ENCODE measurements around the gene STIM2. TPM values are rescaled to one million over a fixed set of nuclear protein-coding genes. Genes with fewer than 3 reads are reported as not detected.

STIM2 gene
- total RNA-seq, 2 donors from 2014 or later = 34.4 to 44.2 TPM

DNA sequence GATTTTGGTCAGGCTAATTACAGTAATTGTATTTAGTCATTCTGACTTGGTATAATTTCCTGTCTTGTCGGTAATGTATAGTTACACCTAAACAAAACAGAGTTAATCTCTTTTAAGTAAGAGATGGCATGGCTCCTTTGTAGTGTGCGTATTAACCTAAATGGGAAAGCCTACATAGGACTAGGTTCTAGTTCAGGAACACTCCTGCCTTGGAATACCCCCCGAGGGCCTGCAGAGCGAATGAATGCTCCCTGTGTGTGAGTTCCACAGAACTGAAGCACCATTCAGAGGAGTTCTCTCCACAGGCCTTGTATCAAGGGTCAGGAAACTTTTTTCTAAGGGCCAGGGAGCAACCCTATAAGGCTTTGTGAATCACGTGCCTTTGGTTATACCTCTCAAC is 44.9 kb upstream of the STIM2 start:
- intact Hi-C loops (cut with DNase I) = no loop called here
- DNase-seq (ENCODE audit: low spot score) = no peak
- 91% methylated on average over 5 of the region's 5 CpGs for WGBS
- Histone ChIP-seq H3K36me3 (no peaks in the 10 kb centered on the region), H3K9me3 (no peaks in the 10 kb centered on the region), H3K27me3 (replicated peaks; ENCODE audit: insufficient read depth) (no peaks in the 10 kb centered on the region), H3K4me3 (no peak overlapping the region), H3K27ac (no peak overlapping the region), H3K4me1 (replicated peaks) (no peaks in the 10 kb centered on the region)
- TF ChIP-seq POLR2AphosphoS5 (IDR thresholded peaks at IDR 0.05) (no peak), POLR2A (IDR thresholded peaks at IDR 0.05) (no peak)
- TF ChIP-seq, protein P1, sequence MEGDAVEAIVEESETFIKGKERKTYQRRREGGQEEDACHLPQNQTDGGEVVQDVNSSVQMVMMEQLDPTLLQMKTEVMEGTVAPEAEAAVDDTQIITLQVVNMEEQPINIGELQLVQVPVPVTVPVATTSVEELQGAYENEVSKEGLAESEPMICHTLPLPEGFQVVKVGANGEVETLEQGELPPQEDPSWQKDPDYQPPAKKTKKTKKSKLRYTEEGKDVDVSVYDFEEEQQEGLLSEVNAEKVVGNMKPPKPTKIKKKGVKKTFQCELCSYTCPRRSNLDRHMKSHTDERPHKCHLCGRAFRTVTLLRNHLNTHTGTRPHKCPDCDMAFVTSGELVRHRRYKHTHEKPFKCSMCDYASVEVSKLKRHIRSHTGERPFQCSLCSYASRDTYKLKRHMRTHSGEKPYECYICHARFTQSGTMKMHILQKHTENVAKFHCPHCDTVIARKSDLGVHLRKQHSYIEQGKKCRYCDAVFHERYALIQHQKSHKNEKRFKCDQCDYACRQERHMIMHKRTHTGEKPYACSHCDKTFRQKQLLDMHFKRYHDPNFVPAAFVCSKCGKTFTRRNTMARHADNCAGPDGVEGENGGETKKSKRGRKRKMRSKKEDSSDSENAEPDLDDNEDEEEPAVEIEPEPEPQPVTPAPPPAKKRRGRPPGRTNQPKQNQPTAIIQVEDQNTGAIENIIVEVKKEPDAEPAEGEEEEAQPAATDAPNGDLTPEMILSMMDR (IDR thresholded peaks at IDR 0.05) = no peak

DNA sequence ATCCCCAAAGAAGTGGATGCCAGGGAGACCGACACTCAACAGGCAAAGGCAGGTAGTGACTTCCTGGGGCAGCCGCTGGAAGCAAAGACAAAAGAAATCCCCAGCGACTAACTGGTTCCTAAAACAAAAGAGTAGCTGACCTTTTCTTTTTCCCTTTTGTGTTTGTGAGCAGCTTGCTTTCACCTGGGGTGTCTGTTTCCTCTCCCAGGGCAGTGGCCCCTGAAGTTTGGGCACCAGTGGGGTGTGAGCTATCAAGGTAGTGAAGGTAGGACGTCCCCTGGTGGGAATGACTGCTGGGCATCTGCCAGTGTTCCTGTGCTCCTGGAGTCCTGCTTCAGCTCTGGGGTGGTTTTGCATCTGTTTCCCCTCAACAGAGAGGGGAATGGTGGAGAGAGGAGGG is 41.6 kb upstream of the STIM2 start:
- H3K27ac ChIP-seq = no peak overlapping the region
- intact Hi-C loops (cut with DNase I) = no loop called here
- no peak overlapping the region for H3K4me3 ChIP-seq
- H3K4me1 ChIP-seq (replicated peaks) = no peaks in the 10 kb centered on the region
- DNase-seq (ENCODE audit: low spot score) = no peak
- H3K36me3 ChIP-seq = no peaks in the 10 kb centered on the region
- 46% methylated on average over 4 of the region's 4 CpGs for WGBS
- no peaks in the 10 kb centered on the region for H3K27me3 ChIP-seq (replicated peaks; ENCODE audit: insufficient read depth)
- TF ChIP-seq POLR2A (IDR thresholded peaks at IDR 0.05) (no peak), POLR2AphosphoS5 (IDR thresholded peaks at IDR 0.05) (no peak)
- TF ChIP-seq, protein P1 (IDR thresholded peaks at IDR 0.05) = no peak
- no peaks in the 10 kb centered on the region for H3K9me3 ChIP-seq

DNA sequence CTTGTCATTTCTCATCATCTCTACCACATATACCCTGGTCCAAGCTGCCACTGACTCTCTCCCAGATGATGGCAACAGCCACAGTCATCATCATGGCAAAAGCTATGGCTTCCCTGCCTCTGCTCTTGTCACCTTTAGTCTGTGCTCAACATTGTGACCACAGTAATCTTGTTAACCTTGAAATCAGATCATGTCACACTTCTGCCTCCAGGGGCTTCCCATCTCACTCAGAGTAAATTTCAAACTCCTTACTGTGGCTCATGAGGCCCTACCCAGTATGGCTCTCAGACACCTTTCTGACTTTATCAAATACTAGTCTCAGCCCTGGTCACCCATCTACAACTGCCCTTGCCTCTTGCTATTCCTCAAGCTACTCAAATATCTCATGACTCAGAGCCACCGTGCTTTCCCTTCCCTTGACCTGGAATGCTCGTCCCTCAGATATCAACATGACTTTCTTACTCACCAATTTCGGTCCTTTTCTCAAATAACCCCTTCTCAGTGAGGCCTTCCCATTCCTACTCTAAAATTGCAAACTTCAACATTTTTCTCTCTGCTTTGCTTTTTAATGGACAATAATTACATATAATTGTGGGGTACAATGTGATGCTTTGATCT is 41.1 kb upstream of the STIM2 start:
- H3K4me3 ChIP-seq = no peak overlapping the region
- intact Hi-C loops (cut with DNase I) = no loop called here
- H3K4me1 ChIP-seq (replicated peaks) = no peaks in the 10 kb centered on the region
- H3K27ac ChIP-seq = no peak overlapping the region
- no peak for DNase-seq (ENCODE audit: low spot score)
- TF ChIP-seq, protein P1 (IDR thresholded peaks at IDR 0.05) = no peak
- TF ChIP-seq POLR2A (IDR thresholded peaks at IDR 0.05) (no peak), POLR2AphosphoS5 (IDR thresholded peaks at IDR 0.05) (no peak)
- WGBS = 95% methylated on average over 3 of the region's 3 CpGs
- H3K27me3 ChIP-seq (replicated peaks; ENCODE audit: insufficient read depth) = no peaks in the 10 kb centered on the region
- no peaks in the 10 kb centered on the region for H3K36me3 ChIP-seq
- H3K9me3 ChIP-seq = no peaks in the 10 kb centered on the region

DNA sequence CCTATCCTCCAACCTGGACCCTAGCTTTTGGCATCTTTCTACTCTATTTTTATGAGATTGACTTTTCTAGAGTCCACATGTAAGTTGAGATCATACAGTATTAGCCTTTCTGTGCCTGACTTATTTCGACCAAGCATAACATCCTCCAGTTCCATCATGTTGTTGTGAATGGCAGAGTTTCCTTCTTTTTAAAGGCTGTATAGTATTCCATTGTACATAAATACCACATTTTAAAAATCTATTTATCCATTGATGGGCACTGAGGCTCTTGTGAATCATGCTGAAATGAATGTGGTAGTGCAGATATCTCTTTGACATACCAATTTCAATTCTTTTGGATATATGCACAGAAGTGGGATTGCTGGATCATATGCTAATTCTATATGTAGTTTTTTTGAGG is 40.3 kb upstream of the STIM2 start:
- Histone ChIP-seq H3K27ac (no peak overlapping the region), H3K9me3 (no peaks in the 10 kb centered on the region), H3K4me1 (replicated peaks) (no peaks in the 10 kb centered on the region), H3K4me3 (no peak overlapping the region), H3K27me3 (replicated peaks; ENCODE audit: insufficient read depth) (no peaks in the 10 kb centered on the region), H3K36me3 (no peaks in the 10 kb centered on the region)
- TF ChIP-seq POLR2AphosphoS5 (IDR thresholded peaks at IDR 0.05) = no peak
- TF ChIP-seq, protein P1 (IDR thresholded peaks at IDR 0.05) = no peak
- intact Hi-C loops (cut with DNase I) = no loop called here
- WGBS = 96% methylated on average over 1 of the region's 1 CpG
- DNase-seq (ENCODE audit: low spot score) = no peak

DNA sequence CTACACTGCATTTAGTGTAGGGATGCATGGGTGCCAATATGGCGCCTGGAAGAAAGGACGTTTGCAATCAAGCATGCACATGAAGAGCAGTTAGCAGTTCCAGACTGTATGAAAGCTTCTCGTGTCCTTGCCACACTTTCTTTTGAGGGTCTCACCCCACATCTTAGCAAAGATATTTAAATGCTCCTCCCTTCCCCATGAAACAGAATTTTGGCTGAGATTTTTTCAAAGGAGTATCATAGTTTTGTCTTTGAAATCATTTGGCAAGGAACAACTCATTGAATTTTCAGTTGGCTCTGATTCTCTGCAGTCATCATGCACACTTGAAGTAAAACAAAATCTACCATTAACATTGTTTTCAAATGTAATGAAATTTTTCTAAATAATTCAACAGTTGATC is 39.6 kb upstream of the STIM2 start:
- intact Hi-C loops (cut with DNase I) = no loop called here
- TF ChIP-seq POLR2AphosphoS5 (IDR thresholded peaks at IDR 0.05) (no peak), POLR2A (IDR thresholded peaks at IDR 0.05) (no peak)
- TF ChIP-seq, protein P1 (IDR thresholded peaks at IDR 0.05) = no peak
- H3K27ac ChIP-seq = no peak overlapping the region
- no peaks in the 10 kb centered on the region for H3K4me1 ChIP-seq (replicated peaks)
- H3K4me3 ChIP-seq = no peak overlapping the region
- WGBS = 89% methylated on average over 3 of the region's 3 CpGs
- no peaks in the 10 kb centered on the region for H3K27me3 ChIP-seq (replicated peaks; ENCODE audit: insufficient read depth)
- no peak for DNase-seq (ENCODE audit: low spot score)
- H3K36me3 ChIP-seq = no peaks in the 10 kb centered on the region
- no peaks in the 10 kb centered on the region for H3K9me3 ChIP-seq

All from prostate gland (tissue), 2 donors.